HCT116 (cell line): Measurements from ENCODE around the gene SMPDL3A.

Source experiments
- CEBPB ChIP-seq: IDR thresholded peaks from 2 replicates; pipeline ENCODE4 v1.6.1; 2012; ENCODE audit warnings: low read depth
- CTCF ChIP-seq, 3 experiments: fragments of 200-600 bp in 1 of 3; sonication (generic) in 1 of 3; IDR thresholded peaks in 2 of 3; conservative IDR thresholded peaks in 1 of 3; 2 replicates each; pipeline ENCODE4 v1.5.1; 2012 to 2017; ENCODE audit warnings: low read depth in 2 of 3, low read length in 2 of 3, antibody characterized with exemption in 1 of 3, borderline replicate concordance in 1 of 3, control low read depth in 1 of 3, mild to moderate bottlenecking in 1 of 3, mixed read lengths in 1 of 3, mixed run types in 1 of 3, moderate library complexity in 1 of 3; ENCODE audit not compliant: insufficient read depth in 1 of 3
- EGR1 ChIP-seq: IDR thresholded peaks from 2 replicates; pipeline ENCODE4 v1.6.1; 2012; ENCODE audit warnings: low read depth
- ELF1 ChIP-seq: IDR thresholded peaks from 2 replicates; pipeline ENCODE4 v1.6.1; 2012; ENCODE audit warnings: low read depth, borderline replicate concordance
- EZH2 ChIP-seq: fragments of 200-600 bp; sonication (generic); IDR thresholded peaks from 2 replicates; pipeline ENCODE4 v1.6.1; 2017; ENCODE audit warnings: antibody characterized with exemption, mixed run types
- MAX ChIP-seq: IDR thresholded peaks from 2 replicates; pipeline ENCODE4 v1.6.1; 2012
- POLR2A ChIP-seq: IDR thresholded peaks from 2 replicates; pipeline ENCODE4 v1.7.0; 2011; ENCODE audit warnings: borderline replicate concordance; ENCODE audit not compliant: insufficient read depth, insufficient read length; ENCODE audit errors: extremely low read depth
- REST ChIP-seq: IDR thresholded peaks from 2 replicates; pipeline ENCODE4 v1.6.1; 2012; ENCODE audit warnings: low read depth
- YY1 ChIP-seq: IDR thresholded peaks from 2 replicates; pipeline ENCODE4 v1.6.1; 2011; ENCODE audit warnings: low read length, low read depth, moderate library complexity, mild to moderate bottlenecking; ENCODE audit not compliant: insufficient replicate concordance; ENCODE audit errors: extremely low read depth
- ZFX ChIP-seq: fragments of 450-650 bp; IDR thresholded peaks from 2 replicates; pipeline ENCODE4 v1.6.1; 2017

GRCh38 chr6:122766256-122766655, 22.8 kb upstream of the SMPDL3A start:
- TF ChIP-seq EGR1 (no peak), CTCF (IDR thresholded peaks at IDR 0.05 in 2 of 3, conservative IDR thresholded peaks at IDR 0.05 in 1 of 3; ENCODE audit: borderline replicate concordance in 1 of 3, insufficient read depth in 1 of 3, low read depth in 2 of 3, low read length in 2 of 3) (no peak), EZH2 (no peak), MAX (no peak), ZFX (no peak), CEBPB (no peak), POLR2A (no peak), ELF1 (no peak), YY1 (no peak), REST (no peak)
